Heart left ventricle (tissue), 16 donors: ENCODE results near the gene NALCN. TPM values are rescaled to one million over a fixed set of nuclear protein-coding genes. Genes with fewer than 3 reads are reported as not detected.

ENCODE experiments used
- ATAC-seq, 4 donors: fragments of 200-7000 bp; cut with Tn5 transposase; one replicate each; pipeline ENCODE4 v1.9.1; 2020 to 2022; ENCODE audit warnings: moderate library complexity in 4 of 4, mild to moderate bottlenecking in 3 of 4, moderate number of reproducible peaks in 1 of 4
- DNase-seq, 5 donors: peaks; one replicate each; pipeline ENCODE4 v3.0.0-alpha.2; 2020
- H3K27ac ChIP-seq, 12 donors: fragments of 200-600 bp; sonication (generic) in 4 of 12; one replicate each; pipeline versions ENCODE4 v1.5.0 to v1.8.0; 2016 to 2022; ENCODE audit warnings: mild to moderate bottlenecking in 2 of 12
- H3K27me3 ChIP-seq, 9 donors: fragments of 200-600 bp; sonication (generic) in 2 of 9; one replicate each; pipeline versions ENCODE4 v1.5.1 to v1.8.0; 2016 to 2022; ENCODE audit warnings: mild to moderate bottlenecking in 3 of 9
- H3K36me3 ChIP-seq, 9 donors: fragments of 200-600 bp; sonication (generic) in 2 of 9; one replicate each; pipeline versions ENCODE4 v1.5.0 to v1.8.0; 2018 to 2022; ENCODE audit warnings: mild to moderate bottlenecking in 2 of 9
- H3K4me1 ChIP-seq, 12 donors: fragments of 200-600 bp; sonication (generic) in 4 of 12; one replicate each; pipeline versions ENCODE4 v1.5.0 to v1.8.0; 2016 to 2022; ENCODE audit warnings: mild to moderate bottlenecking in 3 of 12
- H3K4me3 ChIP-seq, 12 donors: fragments of 200-600 bp; sonication (generic) in 4 of 12; one replicate each; pipeline versions ENCODE4 v1.5.0 to v1.8.0; 2017 to 2022; ENCODE audit warnings: mild to moderate bottlenecking in 9 of 12, moderate library complexity in 4 of 12
- H3K9me3 ChIP-seq, 12 donors: fragments of 200-600 bp; sonication (generic) in 4 of 12; one replicate each; pipeline versions ENCODE4 v1.5.0 to v1.8.0; 2016 to 2022; ENCODE audit warnings: mild to moderate bottlenecking in 1 of 12
- CTCF ChIP-seq, 12 donors: fragments of 200-600 bp; sonication (generic) in 4 of 12; IDR thresholded peaks; one replicate each; pipeline versions ENCODE4 v1.5.0 to v1.8.0; 2018 to 2022; ENCODE audit warnings: antibody characterized with exemption in 12 of 12, mild to moderate bottlenecking in 5 of 12
- POLR2A ChIP-seq, 2 donors: fragments of 450-650 bp; IDR thresholded peaks; one replicate each; pipeline ENCODE4 v1.6.1; 2017; ENCODE audit warnings: antibody characterized with exemption in 2 of 2, mild to moderate bottlenecking in 2 of 2, moderate library complexity in 2 of 2
- WGBS, 4 donors: extraction: QIAGEN DNeasy Blood & Tissue Kit in 2 of 4; methylation state at CpG; one replicate each; pipeline versions ENCODE4 v1.1.5 to v1.1.7; 2013 to 2018; 5-methylcytosine and 5-hydroxymethylcytosine counted together
- intact Hi-C, 10 donors: fragments of 100-400 bp; cut with DNase I; formaldehyde crosslinking; loops; one replicate each; pipeline versions ENCODE4 v1.11.1 to v1.14.2; 2022
- polyA plus RNA-seq, 2 donors: library from polyadenylated mRNA; stranded (reverse); fragments of 200-250 nt; gene quantifications; one replicate each; pipeline ENCODE4 v1.2.3, GENCODE V29; 2013
- total RNA-seq, 9 donors: library from RNA; depleted of rRNA in 2 of 9; stranded (reverse); fragments of >200 nt in 2 of 9; fragmentation: NEBNext Ultra II Directional in 3 of 9; extraction: Animal tissue kit (Norgen Biotek cat#: 25700) in 3 of 9; gene quantifications; one replicate each; pipeline versions ENCODE4 v1.1.0 to v1.2.4, GENCODE V29; 2016 to 2023
- donor health status: ischemic (EF 13 %, LVEDD 7.1; RV severe dilation, severe dysfunction).
- donor health status: healthy with polysubstance abuse.
- donor health status: DM: no; HTN: yes; CAD: no.
- donor health status: DM: no; HTN: no; CAD: no.
- donor health status: ischemic (EF 25% LVEDD 6.9; RV normal size, moderate dysfunction).
- donor health status: ischemic (EF 25% LVEDD 5.7; RV mildly dilated, moderate dysfunction).
- donor health status: healthy.
- donor health status: DM: yes; HTN: yes; CAD: no.
- donor health status: ischemic (EF 35%, LVEDD 5.7; RV mildly dilated, moderate dysfunction).
- donor health status: nonischemic (EF 11% LVEDD 7.7; RV severe dilation, severe dysfunction).
- donor health status: DM: yes; HTN: yes; CAD: no.
- donor health status: PGD.
- donor health status: ischemic (EF 29% LVEDD 5.4; RV normal size, mild dysfunction).
- donor health status: nonischemic (EF 23%, LVEDD 6.1; RV moderate dilation, normal function).

The NALCN gene
- total and polyA plus RNA-seq, 11 donors, result 1.9 to 11.4 (median 6.8) TPM; not detected in 1

GRCh38 chr13:101341464-101341863, 74.8 kb downstream of the NALCN start:
- no peak for TF ChIP-seq CTCF (IDR thresholded peaks at IDR 0.05)
- no peak for TF ChIP-seq POLR2A (IDR thresholded peaks at IDR 0.05)
- H3K27ac ChIP-seq, result no peak overlapping the region
- H3K9me3 ChIP-seq, result peaks cover 0 to 6% (median 0%) of the 10 kb centered on the region in 12 donors
- intact Hi-C loops, result no loop called here
- H3K4me3 ChIP-seq, result no peak overlapping the region
- H3K27me3 ChIP-seq, result no peaks in the 10 kb centered on the region
- 57 to 72% (median 72%) methylated on average over 1 of the region's 1 CpG for WGBS, 4 donors
- ATAC-seq (no peak), DNase-seq (no peak)
- H3K4me1 ChIP-seq, result no peaks in the 10 kb centered on the region
- H3K36me3 ChIP-seq, result no peaks in the 10 kb centered on the region

DNA sequence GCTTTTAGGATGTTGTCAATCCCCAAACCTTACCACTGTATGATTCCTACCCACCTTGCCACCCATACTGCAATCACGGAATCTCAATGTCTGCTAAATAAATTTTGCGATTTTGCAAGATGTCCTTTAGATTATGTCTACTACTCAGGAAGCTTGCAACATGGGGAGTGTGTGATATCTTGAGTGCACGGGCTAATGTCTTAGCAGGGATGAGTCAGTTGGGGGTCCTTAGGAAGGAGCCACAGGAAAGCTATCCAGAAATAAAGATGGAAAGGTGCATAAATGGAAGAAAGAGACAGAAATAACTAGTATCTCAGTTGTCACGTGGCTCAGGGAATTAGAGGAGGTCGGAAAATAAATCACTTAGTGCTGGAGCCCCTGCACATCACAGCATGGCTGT, 77.1 kb downstream of the NALCN start:
- WGBS, 4 donors, result 78 to 80% (median 79%) methylated on average over 5 of the region's 5 CpGs
- no peak for ATAC-seq

GRCh38 chr13:101332583-101332982, 83.7 kb downstream of the NALCN start:
- no peaks in the 10 kb centered on the region for H3K4me1 ChIP-seq
- no peak overlapping the region for H3K4me3 ChIP-seq
- intact Hi-C loops, result no loop called here
- no peaks in the 10 kb centered on the region for H3K36me3 ChIP-seq
- no peak for TF ChIP-seq CTCF (IDR thresholded peaks at IDR 0.05)
- no peak for TF ChIP-seq POLR2A (IDR thresholded peaks at IDR 0.05)
- no peak overlapping the region for H3K27ac ChIP-seq
- 78 to 85% (median 85%) methylated on average over 5 of the region's 5 CpGs for WGBS, 4 donors
- H3K9me3 ChIP-seq, result no peaks in the 10 kb centered on the region
- ATAC-seq (no peak), DNase-seq (no peak)
- H3K27me3 ChIP-seq, result no peaks in the 10 kb centered on the region

More for the DNA sequence above, 77.1 kb downstream of the NALCN start:
- Histone ChIP-seq H3K36me3 (no peaks in the 10 kb centered on the region), H3K9me3 (peaks cover 0 to 6% (median 0%) of the 10 kb centered on the region in 12 donors), H3K4me1 (no peaks in the 10 kb centered on the region), H3K27ac (no peak overlapping the region), H3K27me3 (no peaks in the 10 kb centered on the region), H3K4me3 (no peak overlapping the region)
- intact Hi-C loops, result no loop called here
- TF ChIP-seq CTCF (IDR thresholded peaks at IDR 0.05) (no peak), POLR2A (IDR thresholded peaks at IDR 0.05) (no peak)
- DNase-seq, result no peak

DNA sequence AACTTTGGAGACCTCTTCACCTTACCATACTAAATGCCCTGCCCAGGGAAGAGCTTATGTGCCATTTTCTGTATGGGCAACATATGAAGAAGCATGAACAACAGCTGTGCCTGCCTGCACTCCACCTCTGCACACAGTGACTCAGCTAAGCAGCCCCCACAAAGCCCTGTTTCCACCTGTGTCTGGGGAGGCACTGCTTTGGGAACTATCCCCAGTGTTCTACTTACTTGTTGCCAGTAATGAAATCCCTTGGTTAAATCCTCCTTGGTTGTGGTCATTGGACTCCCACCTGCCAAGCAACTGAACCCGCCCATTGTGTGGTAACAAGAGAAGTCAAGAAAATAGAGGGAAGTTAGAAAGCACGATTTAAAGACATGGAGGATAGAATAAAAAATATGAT, 84.6 kb downstream of the NALCN start:
- DNase-seq, result no peak
- WGBS, 4 donors, result 75 to 83% (median 80%) methylated on average over 2 of the region's 2 CpGs
- peaks cover 0 to under 1% (median 0%) of the 10 kb centered on the region in 12 donors for H3K4me1 ChIP-seq
- no peaks in the 10 kb centered on the region for H3K36me3 ChIP-seq
- H3K27ac ChIP-seq, result no peak overlapping the region
- H3K9me3 ChIP-seq, result no peaks in the 10 kb centered on the region
- H3K27me3 ChIP-seq, result no peaks in the 10 kb centered on the region
- no peak overlapping the region for H3K4me3 ChIP-seq
- TF ChIP-seq POLR2A (IDR thresholded peaks at IDR 0.05) (no peak), CTCF (IDR thresholded peaks at IDR 0.05) (no peak)
- intact Hi-C loops, result no loop called here
- no peak for ATAC-seq
